Ammon's horn (tissue), 1 donor: Measurements from ENCODE around the gene AVPR2.

ENCODE experiments used
- DNase-seq: peaks from one replicate; pipeline ENCODE4 v3.0.0-alpha.2; 2016; ENCODE audit warnings: low spot score

AVPR2 gene

GRCh38 chrX:153952373-153953026, 48.0 kb downstream of the AVPR2 start:
- DNase-seq: no peak

GRCh38 chrX:153953342-153953830, 48.9 kb downstream of the AVPR2 start:
- DNase-seq: peak; percentile 65

- DNase-seq: no peak
Measured at GRCh38 chrX:153953892-153954557, 49.6 kb downstream of the AVPR2 start.

- DNase-seq: no peak
Measured at GRCh38 chrX:153954558-153955227, 50.2 kb downstream of the AVPR2 start.

GRCh38 chrX:153955228-153955732, 50.8 kb downstream of the AVPR2 start:
- no peak for DNase-seq

- no peak for DNase-seq
Measured at GRCh38 chrX:153956044-153956907, 51.8 kb downstream of the AVPR2 start.
